ENCODE results near the gene TAP1.
"Not testable (repeated sequence)": the region's sequence is repeated elsewhere in the genome, so short reads cannot be mapped to it uniquely, and the experiment has no call there.

The TAP1 gene

DNA sequence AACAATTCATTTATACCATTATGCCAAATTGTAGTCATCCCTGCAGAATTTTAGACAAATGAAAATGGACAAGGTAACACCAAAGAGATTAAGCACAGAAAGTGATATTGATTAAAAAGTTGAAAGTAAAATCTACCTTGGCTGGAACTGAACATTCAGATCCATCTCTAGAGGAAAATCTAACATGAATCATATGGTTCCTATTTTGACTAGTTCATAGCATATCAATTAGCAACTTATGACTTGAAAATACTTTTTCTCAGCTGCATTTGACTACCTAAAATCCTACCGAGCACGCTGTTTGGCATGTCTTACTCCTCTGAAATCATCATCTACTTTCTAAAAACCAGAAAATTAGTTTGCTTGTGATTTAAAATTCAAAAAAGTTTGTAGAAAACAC, 23.1 kb upstream of the TAP1 start:
- POLR2A ChIA-PET: interaction anchor here (0.6 to 0.9 kb wide), 2 partner anchors 95 to 376 kb away, joined by 3 to 6 read pairs; no protein-coding TSS in a partner anchor
- H3K9me3 ChIP-seq (ENCODE audit: control insufficient read depth, insufficient read depth, low read depth, low read length): no peaks in the 10 kb centered on the region
- no peaks in the 10 kb centered on the region for H3K36me3 ChIP-seq (ENCODE audit: control insufficient read depth in 2 of 2, insufficient read depth in 1 of 2, low read length in 2 of 2)
- CTCF ChIA-PET: interaction anchor here (0.9 to 5.1 kb wide), 9 partner anchors 8 to 176 kb away, joined by 3 to 43 read pairs (median 9); partner anchors contain the start of genes HLA-DMA and TAP2
- no peak overlapping the region for H3K27ac ChIP-seq (ENCODE audit: extremely low read depth, low read depth, low read length)
- H3K4me1 ChIP-seq (ENCODE audit: control insufficient read depth, insufficient read depth, low read length): no peaks in the 10 kb centered on the region
- TF ChIP-seq, protein P1, sequence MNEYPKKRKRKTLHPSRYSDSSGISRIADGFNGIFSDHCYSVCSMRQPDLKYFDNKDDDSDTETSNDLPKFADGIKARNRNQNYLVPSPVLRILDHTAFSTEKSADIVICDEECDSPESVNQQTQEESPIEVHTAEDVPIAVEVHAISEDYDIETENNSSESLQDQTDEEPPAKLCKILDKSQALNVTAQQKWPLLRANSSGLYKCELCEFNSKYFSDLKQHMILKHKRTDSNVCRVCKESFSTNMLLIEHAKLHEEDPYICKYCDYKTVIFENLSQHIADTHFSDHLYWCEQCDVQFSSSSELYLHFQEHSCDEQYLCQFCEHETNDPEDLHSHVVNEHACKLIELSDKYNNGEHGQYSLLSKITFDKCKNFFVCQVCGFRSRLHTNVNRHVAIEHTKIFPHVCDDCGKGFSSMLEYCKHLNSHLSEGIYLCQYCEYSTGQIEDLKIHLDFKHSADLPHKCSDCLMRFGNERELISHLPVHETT (tag by site-specific recombination; IDR thresholded peaks at IDR 0.05): no peak
- TF ChIP-seq ZFP37 (tag by site-specific recombination; IDR thresholded peaks at IDR 0.05) (no peak), ZNF830 (tag by site-specific recombination; IDR thresholded peaks at IDR 0.05; ENCODE audit: low read depth) (no peak), FEZF1 (tag by site-specific recombination; IDR thresholded peaks at IDR 0.05) (no peak), ZNF114 (tag by site-specific recombination; IDR thresholded peaks at IDR 0.05) (no peak), ZNF777 (tag by site-specific recombination; IDR thresholded peaks at IDR 0.05; ENCODE audit: borderline replicate concordance) (no peak), KLF1 (tag by site-specific recombination; IDR thresholded peaks at IDR 0.05) (no peak), ZNF514 (tag by site-specific recombination; IDR thresholded peaks at IDR 0.05) (no peak)
- no peak overlapping the region for H3K4me3 ChIP-seq (ENCODE audit: low read depth, low read length)

DNA sequence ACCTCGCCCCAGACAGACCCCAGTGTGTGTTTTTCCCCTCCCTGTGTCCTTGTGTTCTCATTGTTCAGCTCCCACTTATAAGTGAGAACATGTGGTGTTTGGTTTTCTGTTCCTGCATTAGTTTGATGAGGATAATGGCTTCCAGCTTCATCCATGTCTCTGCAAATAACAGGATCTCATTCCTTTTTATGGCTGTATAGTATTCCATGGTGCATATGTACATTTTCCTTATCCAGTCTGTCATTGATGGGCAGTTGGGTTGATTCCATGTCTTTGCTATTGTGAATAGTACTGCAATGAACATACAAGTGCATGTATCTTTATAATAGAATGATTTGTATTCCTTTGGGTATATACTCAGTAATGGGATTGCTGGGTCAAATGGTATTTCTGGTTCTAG, 20.4 kb upstream of the TAP1 start:
- ChIA-PET POLR2A (interaction anchor here (2.1 kb wide), 1 partner anchor 98 kb away, joined by 10 read pairs; no protein-coding TSS in a partner anchor), CTCF (interaction anchor here (0.7 to 2.8 kb wide), 7 partner anchors 11 to 1216 kb away, joined by 3 to 16 read pairs (median 4); partner anchors contain the start of genes BRD2 and TAP2)
- not testable (repeated sequence) for H3K27ac ChIP-seq (ENCODE audit: extremely low read depth, low read depth, low read length); H3K4me3 ChIP-seq (ENCODE audit: low read depth, low read length); H3K4me1 ChIP-seq (ENCODE audit: control insufficient read depth, insufficient read depth, low read length); H3K9me3 ChIP-seq (ENCODE audit: control insufficient read depth, insufficient read depth, low read depth, low read length); H3K36me3 ChIP-seq (ENCODE audit: control insufficient read depth in 2 of 2, insufficient read depth in 1 of 2, low read length in 2 of 2)
- TF ChIP-seq ZNF146 (tag by site-specific recombination; IDR thresholded peaks at IDR 0.05): peak; percentile 81

DNA sequence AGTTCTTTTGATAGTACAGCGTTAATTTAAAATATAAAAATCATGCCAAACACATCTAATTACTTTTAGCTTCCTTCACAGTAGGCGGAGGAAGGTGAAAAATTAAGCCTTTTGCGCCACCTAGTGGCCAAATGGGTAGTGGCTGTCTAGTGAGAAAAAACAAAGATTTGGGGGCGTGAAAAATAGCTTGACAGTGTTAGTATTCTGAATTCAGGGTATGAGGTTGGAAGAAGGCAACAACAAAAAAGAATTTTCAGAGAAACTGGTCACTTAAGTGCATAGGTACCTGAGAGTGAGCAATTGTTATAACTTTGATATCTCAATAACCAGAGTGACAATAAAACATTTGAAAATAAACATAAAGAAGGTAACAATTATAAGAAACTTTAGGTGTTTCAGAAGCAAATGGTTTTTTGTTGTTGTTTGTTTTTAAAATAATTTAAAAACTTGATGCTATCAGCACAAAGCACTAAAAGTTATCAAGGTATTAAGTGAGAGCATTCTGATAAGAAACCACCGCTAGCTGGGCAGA, 14.8 kb upstream of the TAP1 start:
- Histone ChIP-seq H3K27ac (ENCODE audit: extremely low read depth, low read depth, low read length) (no peak overlapping the region), H3K4me3 (ENCODE audit: low read depth, low read length) (no peak overlapping the region), H3K9me3 (ENCODE audit: control insufficient read depth, insufficient read depth, low read depth, low read length) (no peaks in the 10 kb centered on the region), H3K4me1 (ENCODE audit: control insufficient read depth, insufficient read depth, low read length) (0 out of 2 replicates have a peak, but pooled peaks cover 3% of the 10 kb centered on the region), H3K36me3 (ENCODE audit: control insufficient read depth in 2 of 2, insufficient read depth in 1 of 2, low read length in 2 of 2) (no peaks in the 10 kb centered on the region)
- ChIA-PET POLR2A (interaction anchor here (0.6 to 3.0 kb wide), 6 partner anchors 10 to 746 kb away, joined by 3 to 21 read pairs (median 6); partner anchors contain the start of genes PSMB9, TAP1 and TAP2), CTCF (interaction anchor here (0.6 to 10.5 kb wide), 83 partner anchors 10 to 669 kb away, joined by 3 to 355 read pairs (median 5); partner anchors contain the start of genes HLA-DMA, HLA-DMB, HLA-DQA2 and PSMB8)
- TF ChIP-seq MYNN (tag by site-specific recombination; IDR thresholded peaks at IDR 0.05; ENCODE audit: borderline replicate concordance) (no peak), ZNF354C (tag by site-specific recombination; IDR thresholded peaks at IDR 0.05; ENCODE audit: borderline replicate concordance, low read depth) (no peak), ZNF785 (tag by site-specific recombination; IDR thresholded peaks at IDR 0.05) (no peak), ZNF10 (tag by site-specific recombination; IDR thresholded peaks at IDR 0.05) (peak; percentile 92), KLF10 (tag by site-specific recombination; IDR thresholded peaks at IDR 0.05) (0 out of 2 replicates have a peak, but pooled peaks have one; percentile 20), ZNF302 (tag by site-specific recombination; IDR thresholded peaks at IDR 0.05; ENCODE audit: low read depth) (no peak), ZBTB17 (tag by site-specific recombination; IDR thresholded peaks at IDR 0.05) (0 out of 2 replicates have a peak, but pooled peaks have one; percentile 5), EGR2 (tag by site-specific recombination; IDR thresholded peaks at IDR 0.05; ENCODE audit: low read depth) (peak; percentile 64), ZNF707 (tag by site-specific recombination; IDR thresholded peaks at IDR 0.05) (no peak), ZNF654 (tag by site-specific recombination; IDR thresholded peaks at IDR 0.05; ENCODE audit: low read depth) (peak; percentile 98), ZNF146 (tag by site-specific recombination; IDR thresholded peaks at IDR 0.05) (no peak), ZNF223 (tag by site-specific recombination; IDR thresholded peaks at IDR 0.05) (no peak), ZNF660 (tag by site-specific recombination; IDR thresholded peaks at IDR 0.05) (0 out of 2 replicates have a peak, but pooled peaks have one; percentile 34), ZFHX2 (tag by site-specific recombination; conservative IDR thresholded peaks at IDR 0.05) (peak; percentile 59), ZNF626 (tag by site-specific recombination; IDR thresholded peaks at IDR 0.05) (no peak)
- TF ChIP-seq, protein P2, sequence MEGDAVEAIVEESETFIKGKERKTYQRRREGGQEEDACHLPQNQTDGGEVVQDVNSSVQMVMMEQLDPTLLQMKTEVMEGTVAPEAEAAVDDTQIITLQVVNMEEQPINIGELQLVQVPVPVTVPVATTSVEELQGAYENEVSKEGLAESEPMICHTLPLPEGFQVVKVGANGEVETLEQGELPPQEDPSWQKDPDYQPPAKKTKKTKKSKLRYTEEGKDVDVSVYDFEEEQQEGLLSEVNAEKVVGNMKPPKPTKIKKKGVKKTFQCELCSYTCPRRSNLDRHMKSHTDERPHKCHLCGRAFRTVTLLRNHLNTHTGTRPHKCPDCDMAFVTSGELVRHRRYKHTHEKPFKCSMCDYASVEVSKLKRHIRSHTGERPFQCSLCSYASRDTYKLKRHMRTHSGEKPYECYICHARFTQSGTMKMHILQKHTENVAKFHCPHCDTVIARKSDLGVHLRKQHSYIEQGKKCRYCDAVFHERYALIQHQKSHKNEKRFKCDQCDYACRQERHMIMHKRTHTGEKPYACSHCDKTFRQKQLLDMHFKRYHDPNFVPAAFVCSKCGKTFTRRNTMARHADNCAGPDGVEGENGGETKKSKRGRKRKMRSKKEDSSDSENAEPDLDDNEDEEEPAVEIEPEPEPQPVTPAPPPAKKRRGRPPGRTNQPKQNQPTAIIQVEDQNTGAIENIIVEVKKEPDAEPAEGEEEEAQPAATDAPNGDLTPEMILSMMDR (tag by site-specific recombination; IDR thresholded peaks at IDR 0.05): peak; percentile 63
